ENCODE data around the gene ADAP1. TPM values are rescaled to one million over a fixed set of nuclear protein-coding genes. Genes with fewer than 3 reads are reported as not detected.

ADAP1 gene
- total RNA-seq, 1 donor from 2014 or later: 0.79 TPM

- DNase-seq (ENCODE audit: low read depth, low spot score): no peak
Measured at GRCh38 chr7:923108-924041, 31.1 kb downstream of the ADAP1 start.

GRCh38 chr7:922334-923107 lies 32.0 kb downstream of the ADAP1 start:
- DNase-seq (ENCODE audit: low read depth, low spot score): no peak

- no peak for DNase-seq (ENCODE audit: low read depth, low spot score)
Measured at GRCh38 chr7:921581-922333, 32.7 kb downstream of the ADAP1 start.

- DNase-seq (ENCODE audit: low read depth, low spot score): no peak
Measured at GRCh38 chr7:921071-921461, 33.4 kb downstream of the ADAP1 start.

- no peak for DNase-seq (ENCODE audit: low read depth, low spot score)
Measured at GRCh38 chr7:920351-921070, 34.0 kb downstream of the ADAP1 start.

- no peak for DNase-seq (ENCODE audit: low read depth, low spot score)
Measured at GRCh38 chr7:919924-920341, 34.5 kb downstream of the ADAP1 start.

GRCh38 chr7:919114-919442 lies 35.4 kb downstream of the ADAP1 start:
- DNase-seq (ENCODE audit: low read depth, low spot score): no peak

GRCh38 chr7:918441-919113 lies 35.9 kb downstream of the ADAP1 start:
- DNase-seq (ENCODE audit: low read depth, low spot score): no peak

- DNase-seq (ENCODE audit: low read depth, low spot score): no peak
Measured at GRCh38 chr7:918118-918425, 36.4 kb downstream of the ADAP1 start.

GRCh38 chr7:917255-918117 lies 37.0 kb downstream of the ADAP1 start:
- DNase-seq (ENCODE audit: low read depth, low spot score): no peak

GRCh38 chr7:916291-916941 lies 38.1 kb downstream of the ADAP1 start:
- DNase-seq (ENCODE audit: low read depth, low spot score): no peak

- no peak for DNase-seq (ENCODE audit: low read depth, low spot score)
Measured at GRCh38 chr7:915291-916218, 38.9 kb downstream of the ADAP1 start.

- no peak for DNase-seq (ENCODE audit: low read depth, low spot score)
Measured at GRCh38 chr7:914521-915194, 39.8 kb downstream of the ADAP1 start.

GRCh38 chr7:913736-914520 lies 40.6 kb downstream of the ADAP1 start:
- no peak for DNase-seq (ENCODE audit: low read depth, low spot score)

GRCh38 chr7:911791-912480 lies 42.5 kb downstream of the ADAP1 start:
- DNase-seq (ENCODE audit: low read depth, low spot score): no peak

GRCh38 chr7:910931-911431 lies 43.5 kb downstream of the ADAP1 start:
- DNase-seq (ENCODE audit: low read depth, low spot score): no peak

Data from pulmonary artery endothelial cell (primary cell).